ENCODE data around the gene HHATL. TPM values are rescaled to one million over a fixed set of nuclear protein-coding genes. Genes with fewer than 3 reads are reported as not detected.

The HHATL gene
- total RNA-seq, 1 donor from 2014 or later = not detected

DNA sequence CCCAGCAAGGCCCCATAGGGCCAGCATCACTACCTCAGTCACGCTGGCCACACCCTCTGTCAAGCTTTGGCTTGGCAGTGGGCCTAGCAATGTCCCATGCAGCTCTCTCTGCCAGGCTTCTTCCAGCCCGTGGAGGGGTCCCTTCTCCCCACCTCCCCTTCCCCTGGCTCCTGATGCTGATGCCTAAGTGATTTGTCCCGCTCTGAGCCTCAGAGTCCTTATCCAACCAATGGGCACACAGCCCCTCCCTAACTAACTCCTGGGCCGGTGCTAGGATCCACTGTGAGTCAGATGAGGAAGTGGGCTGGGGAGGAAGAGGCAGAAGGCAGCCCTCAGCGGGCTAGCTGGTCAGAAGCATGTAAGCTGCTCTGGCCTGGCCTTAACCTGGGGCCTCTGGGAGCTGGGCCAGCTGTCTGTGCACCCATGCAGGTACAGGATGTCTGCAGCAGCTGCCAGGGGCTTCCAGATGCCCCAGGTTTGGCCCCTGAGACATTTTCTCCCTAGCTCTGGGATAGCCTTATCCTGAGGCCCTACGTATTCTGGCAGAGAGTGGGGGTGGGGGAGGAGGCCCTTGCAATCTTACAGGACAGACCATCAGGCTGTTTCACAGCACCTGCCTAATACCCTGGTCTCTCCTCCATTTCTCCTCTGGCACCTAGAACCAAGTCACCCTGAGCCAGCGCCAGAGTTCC is 49.8 kb downstream of the HHATL start:
- H3K27ac Mint-ChIP-seq (ENCODE audit: unreplicated experiment) = peak overlapping the region; percentile 95
- no peaks in the 10 kb centered on the region for H3K27me3 Mint-ChIP-seq (ENCODE audit: low read depth)

DNA sequence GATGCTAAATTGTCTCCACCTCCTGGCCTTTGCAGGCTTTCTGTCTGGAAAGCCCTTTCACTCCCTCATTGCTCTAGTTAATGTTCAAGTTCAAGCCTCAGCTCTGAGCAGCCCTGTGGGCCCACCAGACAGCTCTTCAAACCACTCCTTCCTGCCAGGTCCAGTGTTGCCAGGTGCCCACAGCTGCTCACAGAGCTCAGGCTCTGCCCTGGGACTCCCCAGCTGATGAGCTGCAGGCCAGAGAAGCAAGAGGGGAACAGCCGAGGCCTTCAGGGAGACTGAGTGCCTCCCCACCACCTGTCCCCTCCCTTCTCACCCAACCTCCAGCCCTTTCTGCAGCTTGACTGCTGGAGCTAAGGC is 50.4 kb downstream of the HHATL start:
- TF ChIP-seq, protein P1, sequence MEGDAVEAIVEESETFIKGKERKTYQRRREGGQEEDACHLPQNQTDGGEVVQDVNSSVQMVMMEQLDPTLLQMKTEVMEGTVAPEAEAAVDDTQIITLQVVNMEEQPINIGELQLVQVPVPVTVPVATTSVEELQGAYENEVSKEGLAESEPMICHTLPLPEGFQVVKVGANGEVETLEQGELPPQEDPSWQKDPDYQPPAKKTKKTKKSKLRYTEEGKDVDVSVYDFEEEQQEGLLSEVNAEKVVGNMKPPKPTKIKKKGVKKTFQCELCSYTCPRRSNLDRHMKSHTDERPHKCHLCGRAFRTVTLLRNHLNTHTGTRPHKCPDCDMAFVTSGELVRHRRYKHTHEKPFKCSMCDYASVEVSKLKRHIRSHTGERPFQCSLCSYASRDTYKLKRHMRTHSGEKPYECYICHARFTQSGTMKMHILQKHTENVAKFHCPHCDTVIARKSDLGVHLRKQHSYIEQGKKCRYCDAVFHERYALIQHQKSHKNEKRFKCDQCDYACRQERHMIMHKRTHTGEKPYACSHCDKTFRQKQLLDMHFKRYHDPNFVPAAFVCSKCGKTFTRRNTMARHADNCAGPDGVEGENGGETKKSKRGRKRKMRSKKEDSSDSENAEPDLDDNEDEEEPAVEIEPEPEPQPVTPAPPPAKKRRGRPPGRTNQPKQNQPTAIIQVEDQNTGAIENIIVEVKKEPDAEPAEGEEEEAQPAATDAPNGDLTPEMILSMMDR (IDR thresholded peaks at IDR 0.05) = no peak
- Mint-ChIP-seq H3K4me1 (ENCODE audit: low read depth) (peaks cover 67% of the 10 kb centered on the region), H3K9me3 (ENCODE audit: low read depth) (no peaks in the 10 kb centered on the region), H3K4me3 (ENCODE audit: unreplicated experiment) (peak overlapping the region; percentile 93), H3K36me3 (ENCODE audit: low read depth) (peaks cover 4% of the 10 kb centered on the region), H3K27ac (ENCODE audit: unreplicated experiment) (peak overlapping the region; percentile 95), H3K27me3 (ENCODE audit: low read depth) (no peaks in the 10 kb centered on the region)
- no peak for DNase-seq (ENCODE audit: low spot score)

More for the DNA sequence above, 49.8 kb downstream of the HHATL start:
- no peak for DNase-seq (ENCODE audit: low spot score)
- Mint-ChIP-seq H3K36me3 (ENCODE audit: low read depth) (peaks cover 3% of the 10 kb centered on the region), H3K4me1 (ENCODE audit: low read depth) (peaks cover 66% of the 10 kb centered on the region), H3K4me3 (ENCODE audit: unreplicated experiment) (peak overlapping the region; percentile 93), H3K9me3 (ENCODE audit: low read depth) (no peaks in the 10 kb centered on the region)
- TF ChIP-seq, protein P1 (IDR thresholded peaks at IDR 0.05) = no peak

GRCh38 chr3:42651248-42652091 is 51.1 kb downstream of the HHATL start:
- H3K27me3 Mint-ChIP-seq (ENCODE audit: low read depth) = no peaks in the 10 kb centered on the region
- TF ChIP-seq, protein P1 (IDR thresholded peaks at IDR 0.05) = no peak
- H3K27ac Mint-ChIP-seq (ENCODE audit: unreplicated experiment) = peak overlapping the region; percentile 95
- H3K36me3 Mint-ChIP-seq (ENCODE audit: low read depth) = peaks cover 10% of the 10 kb centered on the region
- DNase-seq (ENCODE audit: low spot score) = no peak
- H3K4me1 Mint-ChIP-seq (ENCODE audit: low read depth) = peaks cover 66% of the 10 kb centered on the region
- H3K9me3 Mint-ChIP-seq (ENCODE audit: low read depth) = no peaks in the 10 kb centered on the region
- H3K4me3 Mint-ChIP-seq (ENCODE audit: unreplicated experiment) = peak overlapping the region; percentile 93

DNA sequence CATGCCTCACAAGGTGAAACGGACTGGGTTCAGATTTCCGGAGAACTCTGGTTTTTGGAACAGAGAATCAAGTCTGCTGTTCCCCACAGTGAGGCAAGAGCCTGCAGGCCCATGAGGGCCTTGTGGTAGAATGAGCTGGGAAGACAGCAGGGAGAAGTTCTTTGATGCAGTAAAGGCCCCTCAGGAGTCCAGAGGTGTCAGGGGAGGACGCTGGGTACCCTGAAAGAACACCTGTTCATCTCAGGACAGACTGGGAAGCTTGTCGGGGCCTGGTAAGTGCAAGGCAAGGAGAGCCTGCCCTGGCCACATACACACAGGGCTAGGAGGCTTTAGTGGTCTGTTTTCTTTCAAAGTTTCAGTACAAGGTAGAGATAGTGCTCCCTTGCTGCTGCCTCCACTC is 52.8 kb downstream of the HHATL start:
- TF ChIP-seq, protein P1 (IDR thresholded peaks at IDR 0.05) = no peak
- DNase-seq (ENCODE audit: low spot score) = no peak
- Mint-ChIP-seq H3K4me1 (ENCODE audit: low read depth) (peaks cover 52% of the 10 kb centered on the region), H3K9me3 (ENCODE audit: low read depth) (no peaks in the 10 kb centered on the region), H3K27me3 (ENCODE audit: low read depth) (no peaks in the 10 kb centered on the region), H3K36me3 (ENCODE audit: low read depth) (peaks cover 15% of the 10 kb centered on the region), H3K4me3 (ENCODE audit: unreplicated experiment) (no peak overlapping the region), H3K27ac (ENCODE audit: unreplicated experiment) (no peak overlapping the region)

DNA sequence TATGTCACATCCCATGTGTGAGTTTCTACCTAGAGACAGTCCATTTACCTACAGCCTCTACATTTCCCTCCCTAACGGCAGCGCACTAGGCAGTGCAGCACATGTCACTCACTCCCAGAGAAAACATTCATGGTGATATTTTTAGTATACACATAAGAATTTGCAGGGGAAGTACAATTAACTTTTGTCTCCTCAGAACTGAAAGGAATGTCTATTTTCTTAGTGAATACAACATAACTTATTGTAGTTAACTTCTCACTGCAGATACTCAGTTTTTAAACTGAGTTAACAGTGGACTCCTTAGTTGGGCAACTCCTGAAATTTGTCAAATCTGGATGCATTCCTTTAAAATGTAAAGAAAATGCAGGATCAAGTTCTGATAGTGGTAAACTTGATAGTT is 53.6 kb downstream of the HHATL start:
- peaks cover 19% of the 10 kb centered on the region for H3K36me3 Mint-ChIP-seq (ENCODE audit: low read depth)
- peak overlapping the region; percentile 60 for H3K27ac Mint-ChIP-seq (ENCODE audit: unreplicated experiment)
- no peak overlapping the region for H3K4me3 Mint-ChIP-seq (ENCODE audit: unreplicated experiment)
- TF ChIP-seq, protein P1 (IDR thresholded peaks at IDR 0.05) = no peak
- H3K9me3 Mint-ChIP-seq (ENCODE audit: low read depth) = no peaks in the 10 kb centered on the region
- no peak for DNase-seq (ENCODE audit: low spot score)
- H3K27me3 Mint-ChIP-seq (ENCODE audit: low read depth) = no peaks in the 10 kb centered on the region
- H3K4me1 Mint-ChIP-seq (ENCODE audit: low read depth) = peaks cover 52% of the 10 kb centered on the region
